CD4-positive, alpha-beta T cell treated with Interleukin-1 beta for 1 hour (primary cell): ENCODE measurements around the gene APP.
"Not testable (repeated sequence)": the region's sequence is repeated elsewhere in the genome, so short reads cannot be mapped to it uniquely, and the experiment has no call there.

Source experiments
- DNase-seq, 2 donors: peaks; one replicate each; pipeline ENCODE4 v3.0.0-alpha.2; 2020 to 2022

Gene APP

GRCh38 chr21:25931765-25932164, 238.8 kb downstream of the APP start:
- DNase-seq: no peak

- DNase-seq: no peak
These were observed 240.6 kb downstream of the APP start for GRCh38 chr21:25929856-25930520.

GRCh38 chr21:25927195-25927880, 243.2 kb downstream of the APP start:
- no peak for DNase-seq

- DNase-seq: no peak
These were observed 244.6 kb downstream of the APP start for GRCh38 chr21:25925936-25926335.

GRCh38 chr21:25925064-25925800, 245.3 kb downstream of the APP start:
- DNase-seq: no peak

- DNase-seq: not testable (repeated sequence)
These were observed 252.4 kb downstream of the APP start for GRCh38 chr21:25918152-25918551.

GRCh38 chr21:25916226-25916625, 254.3 kb downstream of the APP start:
- DNase-seq: no peak

GRCh38 chr21:25913479-25913878, 257.1 kb downstream of the APP start:
- DNase-seq: no peak

- DNase-seq: no peak
These were observed 258.2 kb downstream of the APP start for GRCh38 chr21:25912402-25912746.

- no peak for DNase-seq
These were observed 258.7 kb downstream of the APP start for GRCh38 chr21:25911730-25912401.

GRCh38 chr21:25910809-25911208, 259.8 kb downstream of the APP start:
- no peak for DNase-seq

GRCh38 chr21:25909341-25909740, 261.2 kb downstream of the APP start:
- DNase-seq: no peak

- DNase-seq: no peak
These were observed 262.1 kb downstream of the APP start for GRCh38 chr21:25908495-25908894.

GRCh38 chr21:25907573-25908275, 262.8 kb downstream of the APP start:
- no peak for DNase-seq

- DNase-seq: no peak
These were observed 264.0 kb downstream of the APP start for GRCh38 chr21:25906587-25906986.

- no peak for DNase-seq
These were observed 265.4 kb downstream of the APP start for GRCh38 chr21:25905126-25905525.

GRCh38 chr21:25904044-25904695, 266.4 kb downstream of the APP start:
- DNase-seq: no peak

GRCh38 chr21:25903607-25904006, 267.0 kb downstream of the APP start:
- DNase-seq: peak in 1 of 2 donors; percentile 28

GRCh38 chr21:25901330-25901979, 269.1 kb downstream of the APP start:
- DNase-seq: no peak

- DNase-seq: no peak
These were observed 271.9 kb downstream of the APP start for GRCh38 chr21:25898671-25899070.

- no peak for DNase-seq
These were observed 273.2 kb downstream of the APP start for GRCh38 chr21:25897383-25897782.
